A549 (cell line): ENCODE data around the gene MYH10. TPM values are rescaled to one million over a fixed set of nuclear protein-coding genes. Genes with fewer than 3 reads are reported as not detected.

Experiments
- ATAC-seq, 2 experiments: fragments of 200-7000 bp in 1 of 2; fragments of >200 bp in 1 of 2; cut with Nextera tagmentation in 1 of 2; cut with Tn5 transposase in 1 of 2; 3 replicates each; pipeline versions ENCODE4 v1.8.0 to v1.9.1; 2018 to 2020; ENCODE audit warnings: mild to moderate bottlenecking in 1 of 2, moderate library complexity in 1 of 2
- CTCF ChIA-PET: fragments of 300-600 bp; sonication (Branson Sonifier 250); formaldehyde crosslinking; extraction: SDS; loops from one replicate; lab custom pipeline; 2021; ENCODE audit warnings: antibody characterized with exemption, inconsistent platforms; lab: Yijun Ruan, JAX
- POLR2A ChIA-PET: fragments of 350-600 bp; formaldehyde crosslinking; extraction: SDS; loops from one replicate; lab custom pipeline; 2021; ENCODE audit warnings: antibody characterized with exemption, inconsistent platforms; lab: Yijun Ruan, JAX
- DNase-seq, 2 experiments: peaks; one replicate each; pipeline versions ENCODE4 v3.0.0 to v3.0.0-alpha.2; 2011 to 2016; ENCODE audit warnings: low read depth in 1 of 2, low spot score in 1 of 2
- FAIRE-seq: peaks from 2 replicates; lab custom pipeline; 2011; peaks lifted over from hg19 to GRCh38; lab: Jason Lieb, UNC
- H3K27ac ChIP-seq, 2 experiments: fragments of >200 bp; sonication (Bioruptor Twin); formaldehyde crosslinking; 3 replicates each; pipeline ENCODE4 v1.5.1; 2016 to 2017
- H3K4me1 ChIP-seq: fragments of >200 bp; sonication (Bioruptor Twin); formaldehyde crosslinking; 3 replicates; pipeline ENCODE4 v1.6.1; 2016
- H3K4me2 ChIP-seq: fragments of >200 bp; sonication (Bioruptor Twin); formaldehyde crosslinking; 3 replicates; pipeline ENCODE4 v1.6.1; 2016
- H3K4me3 ChIP-seq: fragments of >200 bp; sonication (Bioruptor Twin); formaldehyde crosslinking; 3 replicates; pipeline ENCODE4 v1.5.1; 2016
- H3K9me3 ChIP-seq: fragments of >200 bp; sonication (Bioruptor Twin); formaldehyde crosslinking; 3 replicates; pipeline ENCODE4 v1.6.1; 2016
- BCL3 ChIP-seq: fragments of >200 bp; sonication (Bioruptor Twin); formaldehyde crosslinking; IDR thresholded peaks from 3 replicates; pipeline ENCODE4 v1.6.1; 2016
- CHD2 ChIP-seq: fragments of 150-350 bp; IDR thresholded peaks from 2 replicates; pipeline ENCODE4 v1.6.1; 2014; ENCODE audit warnings: low read length; ENCODE audit not compliant: partially characterized antibody
- CHD4 ChIP-seq: fragments of 200-600 bp; sonication (generic); IDR thresholded peaks from 2 replicates; pipeline ENCODE4 v1.6.1; 2016; ENCODE audit warnings: antibody characterized with exemption, mild to moderate bottlenecking, borderline replicate concordance
- EHMT2 ChIP-seq: fragments of 200-600 bp; sonication (generic); IDR thresholded peaks from 2 replicates; pipeline ENCODE4 v1.6.1; 2016; ENCODE audit warnings: antibody characterized with exemption, low read depth, mild to moderate bottlenecking, moderate library complexity
- ELK1 ChIP-seq: fragments of 150-350 bp; IDR thresholded peaks from 2 replicates; pipeline ENCODE4 v1.6.1; 2014; ENCODE audit warnings: low read depth, mild to moderate bottlenecking, low read length
- EP300 ChIP-seq, 2 experiments: fragments of >200 bp; sonication (Bioruptor Twin); formaldehyde crosslinking; IDR thresholded peaks; 2 replicates in 1 of 2; 3 replicates in 1 of 2; pipeline ENCODE4 v1.6.1; 2016 to 2017
- ESRRA ChIP-seq: fragments of 150-350 bp; IDR thresholded peaks from 2 replicates; pipeline ENCODE4 v1.6.1; 2014; ENCODE audit warnings: mild to moderate bottlenecking, low read length, borderline replicate concordance
- FOSB ChIP-seq: fragments of 250-450 bp; sonication (Bioruptor Pico); IDR thresholded peaks from 2 replicates; pipeline ENCODE4 v1.5.0; 2020; ENCODE audit warnings: mild to moderate bottlenecking, moderate library complexity
- GATA3 ChIP-seq: IDR thresholded peaks from 2 replicates; pipeline ENCODE4 v1.6.1; 2012; ENCODE audit warnings: borderline replicate concordance
- HDAC2 ChIP-seq: fragments of 200-600 bp; sonication (generic); IDR thresholded peaks from 2 replicates; pipeline ENCODE4 v1.6.1; 2016
- HEYL ChIP-seq: fragments of 250-450 bp; sonication (Bioruptor Pico); IDR thresholded peaks from 2 replicates; pipeline ENCODE4 v1.8.0; 2021; ENCODE audit warnings: mild to moderate bottlenecking, moderate library complexity
- HOXB5 ChIP-seq: fragments of 250-450 bp; sonication (Bioruptor Pico); IDR thresholded peaks from 2 replicates; pipeline ENCODE4 v1.5.0; 2020; ENCODE audit warnings: mild to moderate bottlenecking, moderate library complexity
- JUNB ChIP-seq: fragments of >200 bp; sonication (Bioruptor Twin); formaldehyde crosslinking; IDR thresholded peaks from 2 replicates; pipeline ENCODE4 v1.6.1; 2016
- KDM1A ChIP-seq: fragments of 200-600 bp; sonication (generic); IDR thresholded peaks from 2 replicates; pipeline ENCODE4 v1.6.1; 2016; ENCODE audit warnings: low read depth, mild to moderate bottlenecking
- NR3C1 ChIP-seq: fragments of >200 bp; sonication (Bioruptor Twin); formaldehyde crosslinking; IDR thresholded peaks from 3 replicates; pipeline ENCODE4 v1.6.1; 2017
- PBX3 ChIP-seq: IDR thresholded peaks from 2 replicates; pipeline ENCODE4 v1.6.1; 2012
- POLR2A ChIP-seq: IDR thresholded peaks from 2 replicates; pipeline ENCODE4 v1.6.1; 2012; ENCODE audit warnings: mild to moderate bottlenecking, low read length
- POLR2AphosphoS2 ChIP-seq: conservative IDR thresholded peaks from 2 replicates; pipeline ENCODE4 v1.6.1; 2012; ENCODE audit warnings: low read length, improper control_type of control experiment, inconsistent platforms
- RAD21 ChIP-seq, 2 experiments: fragments of >200 bp in 1 of 2; sonication (Bioruptor Twin) in 1 of 2; formaldehyde crosslinking in 1 of 2; IDR thresholded peaks in 1 of 2; conservative IDR thresholded peaks in 1 of 2; 2 replicates in 1 of 2; 3 replicates in 1 of 2; pipeline ENCODE4 v1.6.1; 2012 to 2018; ENCODE audit warnings: inconsistent platforms in 1 of 2
- RARB ChIP-seq: fragments of 250-450 bp; sonication (Bioruptor Pico); IDR thresholded peaks from 2 replicates; pipeline ENCODE4 v1.8.0; 2021; ENCODE audit warnings: mild to moderate bottlenecking, moderate library complexity
- RNF2 ChIP-seq: fragments of 200-600 bp; sonication (generic); IDR thresholded peaks from 2 replicates; pipeline ENCODE4 v1.6.1; 2016; ENCODE audit warnings: low read depth, mild to moderate bottlenecking, antibody characterized with exemption, moderate library complexity, borderline replicate concordance
- SREBF2 ChIP-seq: fragments of 450-650 bp; IDR thresholded peaks from 2 replicates; pipeline ENCODE4 v1.6.1; 2014; ENCODE audit warnings: mild to moderate bottlenecking, moderate library complexity
- TP53 ChIP-seq: fragments of 250-450 bp; sonication (Bioruptor Pico); IDR thresholded peaks from 2 replicates; pipeline ENCODE4 v1.5.0; 2021; ENCODE audit warnings: mild to moderate bottlenecking, moderate library complexity
- ZFP36 ChIP-seq: fragments of 450-650 bp; IDR thresholded peaks from 2 replicates; pipeline ENCODE4 v1.6.1; 2014; ENCODE audit warnings: borderline replicate concordance; ENCODE audit not compliant: partially characterized antibody
- ZSCAN20 ChIP-seq: fragments of 250-450 bp; sonication (Bioruptor Pico); IDR thresholded peaks from 2 replicates; pipeline ENCODE4 v1.8.0; 2022; ENCODE audit warnings: mild to moderate bottlenecking, moderate library complexity
- WGBS: methylation state at CpG from one replicate; pipeline ENCODE4 v1.1.6; 2017; ENCODE audit errors: missing lambda C conversion rate; 5-methylcytosine and 5-hydroxymethylcytosine counted together
- polyA plus RNA-seq, 4 experiments: library from polyadenylated mRNA; depleted of rRNA in 3 of 4; stranded (reverse); fragments of >200 nt; fragmentation: RNase III in 1 of 4; extraction: RNeasy Plus Mini Kit Qiagen cat#74134 plus additional on column Dnase treatment in 1 of 4; gene quantifications; 2 replicates in 3 of 4; 3 replicates in 1 of 4; pipeline ENCODE4 v1.2.3, GENCODE V29; 2011 to 2017
- TF ChIP-seq, protein P1 (sequence below): fragments of 200-600 bp; sonication (generic); IDR thresholded peaks from 2 replicates; pipeline ENCODE4 v1.6.1; 2016; ENCODE audit warnings: antibody characterized with exemption, mild to moderate bottlenecking, moderate library complexity
- TF ChIP-seq, protein P2 (sequence below): fragments of >200 bp; sonication (Bioruptor Twin); formaldehyde crosslinking; IDR thresholded peaks from 3 replicates; pipeline ENCODE4 v1.5.1; 2016

Gene MYH10
- polyA plus RNA-seq, 2 of the 4 experiments (the other 2 are of a cell fraction), result 26.5 to 28.3 TPM

GRCh38 chr17:8650119-8650499, 19.6 kb upstream of the MYH10 start (continued):
- no peak for TF ChIP-seq TP53

DNA sequence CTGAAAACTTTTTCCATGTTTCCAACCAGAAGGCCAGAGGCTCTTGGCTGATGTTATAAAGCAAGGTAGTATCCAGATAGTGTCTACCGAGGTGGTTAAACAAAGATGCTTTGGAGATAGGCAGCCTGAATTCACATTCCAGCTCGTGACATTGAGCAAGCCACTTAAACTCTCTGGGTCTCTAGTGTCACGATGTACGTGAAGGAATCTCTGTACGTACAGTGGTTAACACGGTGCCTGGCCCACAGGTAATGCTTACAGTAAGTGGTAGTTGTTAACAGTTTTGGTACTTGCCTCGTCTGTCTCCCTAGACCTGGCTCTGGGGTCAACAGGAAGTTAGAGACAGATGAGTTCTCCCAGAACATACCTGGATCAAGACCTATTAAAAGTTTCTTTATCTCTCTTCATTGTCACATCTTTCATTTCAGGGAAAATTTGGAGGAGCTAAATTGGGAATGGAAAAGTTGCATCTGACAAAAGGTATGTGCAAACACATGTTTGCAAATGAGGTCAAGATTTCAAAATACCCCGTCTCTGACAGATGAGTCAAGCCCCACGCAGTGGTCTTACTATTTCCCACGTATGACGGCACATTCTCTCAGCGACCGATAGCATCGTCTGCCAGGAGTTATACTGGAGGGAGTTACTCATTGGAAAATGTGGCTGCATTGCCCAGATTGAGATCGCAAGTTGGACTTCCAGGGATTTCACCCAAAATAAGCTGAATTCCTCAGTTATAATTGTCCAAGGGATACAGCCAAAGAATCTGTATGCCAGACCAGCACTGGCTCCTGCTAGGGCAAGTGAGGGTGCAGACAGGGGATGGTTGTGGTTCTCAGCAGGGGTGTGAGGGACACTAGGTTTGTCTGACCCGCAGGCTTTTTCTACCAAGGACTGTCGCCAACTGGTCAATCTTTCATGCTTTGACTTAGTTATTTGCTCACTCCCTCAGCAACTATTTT, 18.9 kb upstream of the MYH10 start:
- TF ChIP-seq EP300 (IDR thresholded peaks at IDR 0.05) (no peak), HOXB5 (CRISPR knock-in tag) (no peak), HDAC2 (no peak), NR3C1 (no peak), CHD2 (no peak), HEYL (CRISPR knock-in tag) (no peak), POLR2AphosphoS2 (no peak), CHD4 (no peak), JUNB (no peak), ESRRA (no peak), ZFP36 (no peak), ELK1 (no peak), RARB (CRISPR knock-in tag) (no peak), RNF2 (no peak), PBX3 (no peak), KDM1A (no peak), FOSB (no peak), EHMT2 (no peak), GATA3 (no peak)
- Histone ChIP-seq H3K4me1 (peaks cover 6% of the 10 kb centered on the region; the same call in 1 of the 3 replicates), H3K4me2 (no peak overlapping the region), H3K9me3 (no peaks in the 10 kb centered on the region), H3K27ac (no peak overlapping the region), H3K4me3 (no peak overlapping the region)
- POLR2A ChIA-PET, result no interaction called here
- peak; percentile 49 for FAIRE-seq
- no peak for ATAC-seq
- 77% methylated on average over 17 of the region's 17 CpGs for WGBS
- DNase-seq, result no peak
- CTCF ChIA-PET, result interaction anchor here (1.1 to 4.2 kb wide), 5 partner anchors 10 to 265 kb away, joined by 4 to 24 read pairs (median 5); no protein-coding TSS in a partner anchor

GRCh38 chr17:8647956-8648355, 17.4 kb upstream of the MYH10 start:
- ChIA-PET POLR2A (no interaction called here), CTCF (interaction anchor here (1.1 to 1.5 kb wide), 3 partner anchors 10 to 99 kb away, joined by 3 to 4 read pairs (median 4); no protein-coding TSS in a partner anchor)

More at GRCh38 chr17:8647956-8648355, 17.4 kb upstream of the MYH10 start:
- H3K4me2 ChIP-seq, result no peak overlapping the region
- H3K27ac ChIP-seq, result no peak overlapping the region; a peak in 1 of 6 replicates
- DNase-seq (no peak), ATAC-seq (no peak), FAIRE-seq (no peak)
- WGBS, result 85% methylated on average over 7 of the region's 7 CpGs
- peaks cover 6% of the 10 kb centered on the region; the same call in 1 of the 3 replicates for H3K4me1 ChIP-seq
- TF ChIP-seq RARB (CRISPR knock-in tag) (no peak), SREBF2 (no peak), HEYL (CRISPR knock-in tag) (no peak), BCL3 (no peak), RNF2 (no peak), RAD21 (conservative IDR thresholded peaks at IDR 0.05 in 1 of 2, IDR thresholded peaks at IDR 0.05 in 1 of 2) (no peak), KDM1A (no peak), POLR2A (no peak), ZSCAN20 (no peak)
- TF ChIP-seq, protein P1, sequence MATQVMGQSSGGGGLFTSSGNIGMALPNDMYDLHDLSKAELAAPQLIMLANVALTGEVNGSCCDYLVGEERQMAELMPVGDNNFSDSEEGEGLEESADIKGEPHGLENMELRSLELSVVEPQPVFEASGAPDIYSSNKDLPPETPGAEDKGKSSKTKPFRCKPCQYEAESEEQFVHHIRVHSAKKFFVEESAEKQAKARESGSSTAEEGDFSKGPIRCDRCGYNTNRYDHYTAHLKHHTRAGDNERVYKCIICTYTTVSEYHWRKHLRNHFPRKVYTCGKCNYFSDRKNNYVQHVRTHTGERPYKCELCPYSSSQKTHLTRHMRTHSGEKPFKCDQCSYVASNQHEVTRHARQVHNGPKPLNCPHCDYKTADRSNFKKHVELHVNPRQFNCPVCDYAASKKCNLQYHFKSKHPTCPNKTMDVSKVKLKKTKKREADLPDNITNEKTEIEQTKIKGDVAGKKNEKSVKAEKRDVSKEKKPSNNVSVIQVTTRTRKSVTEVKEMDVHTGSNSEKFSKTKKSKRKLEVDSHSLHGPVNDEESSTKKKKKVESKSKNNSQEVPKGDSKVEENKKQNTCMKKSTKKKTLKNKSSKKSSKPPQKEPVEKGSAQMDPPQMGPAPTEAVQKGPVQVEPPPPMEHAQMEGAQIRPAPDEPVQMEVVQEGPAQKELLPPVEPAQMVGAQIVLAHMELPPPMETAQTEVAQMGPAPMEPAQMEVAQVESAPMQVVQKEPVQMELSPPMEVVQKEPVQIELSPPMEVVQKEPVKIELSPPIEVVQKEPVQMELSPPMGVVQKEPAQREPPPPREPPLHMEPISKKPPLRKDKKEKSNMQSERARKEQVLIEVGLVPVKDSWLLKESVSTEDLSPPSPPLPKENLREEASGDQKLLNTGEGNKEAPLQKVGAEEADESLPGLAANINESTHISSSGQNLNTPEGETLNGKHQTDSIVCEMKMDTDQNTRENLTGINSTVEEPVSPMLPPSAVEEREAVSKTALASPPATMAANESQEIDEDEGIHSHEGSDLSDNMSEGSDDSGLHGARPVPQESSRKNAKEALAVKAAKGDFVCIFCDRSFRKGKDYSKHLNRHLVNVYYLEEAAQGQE, result no peak
- TF ChIP-seq, protein P2, sequence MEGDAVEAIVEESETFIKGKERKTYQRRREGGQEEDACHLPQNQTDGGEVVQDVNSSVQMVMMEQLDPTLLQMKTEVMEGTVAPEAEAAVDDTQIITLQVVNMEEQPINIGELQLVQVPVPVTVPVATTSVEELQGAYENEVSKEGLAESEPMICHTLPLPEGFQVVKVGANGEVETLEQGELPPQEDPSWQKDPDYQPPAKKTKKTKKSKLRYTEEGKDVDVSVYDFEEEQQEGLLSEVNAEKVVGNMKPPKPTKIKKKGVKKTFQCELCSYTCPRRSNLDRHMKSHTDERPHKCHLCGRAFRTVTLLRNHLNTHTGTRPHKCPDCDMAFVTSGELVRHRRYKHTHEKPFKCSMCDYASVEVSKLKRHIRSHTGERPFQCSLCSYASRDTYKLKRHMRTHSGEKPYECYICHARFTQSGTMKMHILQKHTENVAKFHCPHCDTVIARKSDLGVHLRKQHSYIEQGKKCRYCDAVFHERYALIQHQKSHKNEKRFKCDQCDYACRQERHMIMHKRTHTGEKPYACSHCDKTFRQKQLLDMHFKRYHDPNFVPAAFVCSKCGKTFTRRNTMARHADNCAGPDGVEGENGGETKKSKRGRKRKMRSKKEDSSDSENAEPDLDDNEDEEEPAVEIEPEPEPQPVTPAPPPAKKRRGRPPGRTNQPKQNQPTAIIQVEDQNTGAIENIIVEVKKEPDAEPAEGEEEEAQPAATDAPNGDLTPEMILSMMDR, result no peak
- H3K9me3 ChIP-seq, result no peaks in the 10 kb centered on the region
- no peak overlapping the region for H3K4me3 ChIP-seq
